ENCODE data around the gene GDPGP1. TPM values are rescaled to one million over a fixed set of nuclear protein-coding genes. Genes with fewer than 3 reads are reported as not detected.
A peak's percentile ranks its signal among the peaks of the same experiment; 100 is the strongest.
"Not testable (repeated sequence)": the region's sequence is repeated elsewhere in the genome, so short reads cannot be mapped to it uniquely, and the experiment has no call there.

The GDPGP1 gene
- total and polyA plus RNA-seq, 9 of the 15 experiments (the other 6 are each of a cell fraction or from before 2014, with no cell fraction given) = 0.78 to 6.1 (median 2.8) TPM

- Histone ChIP-seq H3K36me3 (ENCODE audit: control insufficient read depth, insufficient read depth, low read length) (peaks cover 25% of the 10 kb centered on the region; the same call in 2 of the 3 replicates), H3K4me1 (replicated peaks in 1 of 2; ENCODE audit: control insufficient read depth in 2 of 2, insufficient read depth in 2 of 2, low read length in 2 of 2) (peaks cover 56 to 61% of the 10 kb centered on the region in 2 experiments), H3K27ac (ENCODE audit: extremely low read depth, low read depth, low read length) (peak overlapping the region; percentile 20; the same call in 1 of the 3 replicates), H3K79me2 (ENCODE audit: control insufficient read depth, insufficient read depth, low read length) (peaks cover 78% of the 10 kb centered on the region)
- H3K4me2 ChIP-seq (ENCODE audit: insufficient read depth, low read length); H3K27me3 ChIP-seq (ENCODE audit: control insufficient read depth in 2 of 2, insufficient read depth in 2 of 2, low read length in 2 of 2); ATAC-seq; CTCF ChIA-PET (ENCODE audit: low intra/inter-chr PET ratio); H4K20me1 ChIP-seq (replicated peaks; ENCODE audit: control insufficient read depth, insufficient read depth, low read length); H3K9me3 ChIP-seq (replicated peaks; ENCODE audit: control insufficient read depth, insufficient read depth, low read depth, low read length); DNase-seq (ENCODE audit: extremely low read depth in 1 of 4, low spot score in 3 of 4); H2AFZ ChIP-seq (ENCODE audit: low read depth, low read length); intact Hi-C loops (cut with micrococcal nuclease); in situ Hi-C loops (cut with MboI); H3K4me3 ChIP-seq; BruUV-seq (replicated peaks); H3K9ac ChIP-seq (ENCODE audit: insufficient read depth in 1 of 2, low read depth in 2 of 2, low read length in 2 of 2); H3K9me1 ChIP-seq (ENCODE audit: control insufficient read depth, insufficient read depth, low read length); FAIRE-seq; TF ChIP-seq PBX2 (CRISPR knock-in tag; IDR thresholded peaks at IDR 0.05; ENCODE audit: low read depth): not testable (repeated sequence)
- POLR2A ChIA-PET = interaction anchor here (0.7 kb wide), 1 partner anchor 220 kb away, joined by 3 read pairs; no protein-coding TSS in a partner anchor
- TF ChIP-seq PBX2 (tag; conservative IDR thresholded peaks at IDR 0.05; ENCODE audit: low read depth) (peak; percentile 39; the same call in 1 of the 2 replicates), PKNOX1 (IDR thresholded peaks at IDR 0.05) (peak; percentile 72), MEIS2 (IDR thresholded peaks at IDR 0.05; ENCODE audit: partially characterized antibody) (peak; percentile 62)
- 88% methylated on average over 7 of the region's 7 CpGs for WGBS (ENCODE audit: insufficient coverage, low coverage, missing lambda C conversion rate)
Observed at GRCh38 chr15:90188065-90188464, 45.9 kb upstream of the GDPGP1 start.

Data from K562 (cell line).